Sigmoid colon (tissue), 4 donors: ENCODE measurements around the gene SLX1A.
"Not testable (repeated sequence)": the region's sequence is repeated elsewhere in the genome, so short reads cannot be mapped to it uniquely, and the experiment has no call there.

Experiments used
- CTCF ChIP-seq, 4 experiments: fragments of 450-650 bp in 3 of 4; fragments of 200-600 bp in 1 of 4; IDR thresholded peaks; one replicate each; pipeline ENCODE4 v1.5.1; 2016 to 2019; ENCODE audit warnings: antibody characterized with exemption in 4 of 4, mild to moderate bottlenecking in 3 of 4, moderate library complexity in 2 of 4
- EP300 ChIP-seq, 4 donors: sonication (generic); formaldehyde crosslinking; IDR thresholded peaks; one replicate each; pipeline ENCODE4 v1.6.1; 2017; ENCODE audit warnings: antibody characterized with exemption in 4 of 4
- POLR2A ChIP-seq, 2 donors: fragments of 450-650 bp; IDR thresholded peaks; one replicate each; pipeline ENCODE4 v1.6.1; 2016; ENCODE audit warnings: antibody characterized with exemption in 2 of 2, mild to moderate bottlenecking in 2 of 2, moderate library complexity in 2 of 2
- POLR2AphosphoS5 ChIP-seq, 4 donors: sonication (generic); formaldehyde crosslinking; IDR thresholded peaks; one replicate each; pipeline ENCODE4 v1.6.1; 2017; ENCODE audit warnings: antibody characterized with exemption in 4 of 4

GRCh38 chr16:30191158-30191557, 2.5 kb upstream of the SLX1A start:
- TF ChIP-seq POLR2AphosphoS5, CTCF, EP300, POLR2A (IDR thresholded peaks at IDR 0.05): not testable (repeated sequence)
